Measurements from ENCODE around the gene CCDC85A.

Gene CCDC85A

DNA sequence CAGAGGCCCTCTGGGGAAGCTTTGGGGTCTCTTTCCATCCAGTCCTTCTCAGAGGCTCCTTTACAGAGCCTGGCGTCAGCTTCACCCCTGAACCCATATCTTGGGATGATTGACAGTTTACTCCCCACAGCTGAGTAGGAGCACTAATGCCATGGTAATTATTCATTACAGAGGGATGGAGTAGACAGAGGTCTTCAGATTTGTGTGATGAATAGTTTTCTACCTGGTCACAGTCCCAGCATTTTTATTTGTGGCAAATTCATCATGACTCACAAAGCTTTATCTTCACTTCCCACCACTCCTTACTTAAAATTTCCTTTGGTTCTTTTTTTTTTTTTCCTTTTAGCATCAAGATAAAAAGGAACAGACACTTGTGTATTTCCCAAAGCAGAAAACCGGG, 104.2 kb downstream of the CCDC85A start:
- H3K4me3 ChIP-seq (replicated peaks; ENCODE audit: low read depth, low read length), result no peak overlapping the region
- DNase-seq (ENCODE audit: extremely low read depth, low read depth), result no peak
- TF ChIP-seq, protein P1, sequence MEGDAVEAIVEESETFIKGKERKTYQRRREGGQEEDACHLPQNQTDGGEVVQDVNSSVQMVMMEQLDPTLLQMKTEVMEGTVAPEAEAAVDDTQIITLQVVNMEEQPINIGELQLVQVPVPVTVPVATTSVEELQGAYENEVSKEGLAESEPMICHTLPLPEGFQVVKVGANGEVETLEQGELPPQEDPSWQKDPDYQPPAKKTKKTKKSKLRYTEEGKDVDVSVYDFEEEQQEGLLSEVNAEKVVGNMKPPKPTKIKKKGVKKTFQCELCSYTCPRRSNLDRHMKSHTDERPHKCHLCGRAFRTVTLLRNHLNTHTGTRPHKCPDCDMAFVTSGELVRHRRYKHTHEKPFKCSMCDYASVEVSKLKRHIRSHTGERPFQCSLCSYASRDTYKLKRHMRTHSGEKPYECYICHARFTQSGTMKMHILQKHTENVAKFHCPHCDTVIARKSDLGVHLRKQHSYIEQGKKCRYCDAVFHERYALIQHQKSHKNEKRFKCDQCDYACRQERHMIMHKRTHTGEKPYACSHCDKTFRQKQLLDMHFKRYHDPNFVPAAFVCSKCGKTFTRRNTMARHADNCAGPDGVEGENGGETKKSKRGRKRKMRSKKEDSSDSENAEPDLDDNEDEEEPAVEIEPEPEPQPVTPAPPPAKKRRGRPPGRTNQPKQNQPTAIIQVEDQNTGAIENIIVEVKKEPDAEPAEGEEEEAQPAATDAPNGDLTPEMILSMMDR (IDR thresholded peaks at IDR 0.05; ENCODE audit: low read depth, low read length, missing control alignments), result no peak

- DNase-seq (ENCODE audit: extremely low read depth, low read depth), result no peak
- TF ChIP-seq, protein P1 (IDR thresholded peaks at IDR 0.05; ENCODE audit: low read depth, low read length, missing control alignments), result no peak
- H3K4me3 ChIP-seq (replicated peaks; ENCODE audit: low read depth, low read length), result no peak overlapping the region
Observed at GRCh38 chr2:56288838-56289580, 105.2 kb downstream of the CCDC85A start.

DNA sequence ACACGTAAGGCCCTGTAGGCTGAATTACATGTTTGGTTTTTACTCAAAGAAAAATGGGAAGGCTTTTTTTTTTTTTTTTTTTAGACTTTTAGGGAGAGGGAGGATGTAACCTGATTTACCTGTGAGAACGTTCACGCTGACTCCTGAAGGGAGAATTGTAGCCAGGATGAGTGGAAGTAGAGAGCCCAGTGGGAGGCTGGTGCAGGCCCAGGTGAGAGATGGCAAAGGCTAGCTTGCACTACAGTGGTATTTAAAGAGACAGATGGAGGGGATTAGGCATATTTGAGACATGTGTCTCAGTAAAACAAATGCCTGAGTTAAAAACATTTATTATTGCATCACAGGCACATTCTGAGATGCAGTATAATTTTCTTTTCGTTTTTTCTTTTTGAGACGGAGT, 107.9 kb downstream of the CCDC85A start:
- TF ChIP-seq, protein P1 (IDR thresholded peaks at IDR 0.05; ENCODE audit: low read depth, low read length, missing control alignments), result no peak
- DNase-seq (ENCODE audit: extremely low read depth, low read depth), result no peak
- H3K4me3 ChIP-seq (replicated peaks; ENCODE audit: low read depth, low read length), result no peak overlapping the region

GRCh38 chr2:56292951-56293350, 109.2 kb downstream of the CCDC85A start:
- no peak for DNase-seq (ENCODE audit: extremely low read depth, low read depth)
- TF ChIP-seq, protein P1 (IDR thresholded peaks at IDR 0.05; ENCODE audit: low read depth, low read length, missing control alignments), result no peak
- H3K4me3 ChIP-seq (replicated peaks; ENCODE audit: low read depth, low read length), result no peak overlapping the region

DNA sequence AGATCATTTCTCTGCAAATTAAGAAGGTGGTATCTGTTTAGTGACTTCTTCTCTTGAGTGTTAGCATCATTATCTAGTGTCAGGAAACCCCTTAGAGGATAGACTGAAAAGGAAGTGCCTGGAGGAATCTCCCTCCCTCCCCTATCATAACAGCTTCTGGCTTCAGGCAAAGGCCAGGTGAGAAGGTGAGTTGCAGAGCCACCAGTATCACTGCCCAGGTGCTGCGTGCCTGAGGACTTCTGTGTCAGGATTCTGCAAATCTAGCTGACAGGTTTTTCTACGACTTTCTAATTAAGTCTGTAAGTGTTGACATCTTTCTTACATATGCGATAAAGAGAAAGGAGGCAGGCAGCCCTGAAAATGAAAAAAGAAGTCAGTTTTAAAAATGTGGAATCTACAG, 111.9 kb downstream of the CCDC85A start:
- H3K4me3 ChIP-seq (replicated peaks; ENCODE audit: low read depth, low read length), result no peak overlapping the region
- TF ChIP-seq, protein P1 (IDR thresholded peaks at IDR 0.05; ENCODE audit: low read depth, low read length, missing control alignments), result no peak
- no peak for DNase-seq (ENCODE audit: extremely low read depth, low read depth)

- TF ChIP-seq, protein P1 (IDR thresholded peaks at IDR 0.05; ENCODE audit: low read depth, low read length, missing control alignments), result no peak
- no peak for DNase-seq (ENCODE audit: extremely low read depth, low read depth)
- H3K4me3 ChIP-seq (replicated peaks; ENCODE audit: low read depth, low read length), result no peak overlapping the region
Observed at GRCh38 chr2:56297671-56298070, 113.9 kb downstream of the CCDC85A start.

Data from HFF-Myc (cell line).